ENCODE data around the gene PTRH1. TPM values are rescaled to one million over a fixed set of nuclear protein-coding genes. Genes with fewer than 3 reads are reported as not detected.

PTRH1 gene
- total and polyA plus RNA-seq, 10 of the 15 experiments (the other 5 are each of a cell fraction or from before 2014, with no cell fraction given), result 0.69 to 38.4 (median 10.2) TPM

DNA sequence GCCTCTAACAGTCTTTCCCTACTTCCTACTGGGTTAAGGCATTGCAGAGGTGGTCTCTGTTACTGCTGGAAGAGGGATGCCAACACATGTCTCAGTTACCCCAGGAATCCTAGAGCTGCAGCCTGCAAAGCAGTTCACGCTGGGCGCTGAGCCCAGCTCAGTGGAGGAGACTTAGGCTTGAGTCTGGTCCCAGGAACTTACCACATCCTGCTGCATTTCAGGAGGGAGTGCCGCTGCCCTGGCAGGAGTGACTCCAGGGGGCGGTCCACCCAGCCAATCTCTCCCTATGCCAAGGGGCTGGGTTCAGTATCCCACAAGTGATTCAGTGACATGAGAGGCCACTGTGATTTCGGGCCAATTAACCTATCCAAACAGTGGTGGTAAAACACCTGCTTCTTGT is 8.0 kb upstream of the PTRH1 start (continued):
- TF ChIP-seq SUPT20H (IDR thresholded peaks at IDR 0.05; ENCODE audit: borderline replicate concordance, control insufficient read depth, low read depth, low read length), result no peak
- no peak for TF ChIP-seq JUND (IDR thresholded peaks at IDR 0.05; ENCODE audit: low read depth, low read length)
- TF ChIP-seq, protein P1, sequence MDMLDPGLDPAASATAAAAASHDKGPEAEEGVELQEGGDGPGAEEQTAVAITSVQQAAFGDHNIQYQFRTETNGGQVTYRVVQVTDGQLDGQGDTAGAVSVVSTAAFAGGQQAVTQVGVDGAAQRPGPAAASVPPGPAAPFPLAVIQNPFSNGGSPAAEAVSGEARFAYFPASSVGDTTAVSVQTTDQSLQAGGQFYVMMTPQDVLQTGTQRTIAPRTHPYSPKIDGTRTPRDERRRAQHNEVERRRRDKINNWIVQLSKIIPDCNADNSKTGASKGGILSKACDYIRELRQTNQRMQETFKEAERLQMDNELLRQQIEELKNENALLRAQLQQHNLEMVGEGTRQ (IDR thresholded peaks at IDR 0.05; ENCODE audit: borderline replicate concordance, low read depth, low read length), result no peak
- TF ChIP-seq, protein P2, sequence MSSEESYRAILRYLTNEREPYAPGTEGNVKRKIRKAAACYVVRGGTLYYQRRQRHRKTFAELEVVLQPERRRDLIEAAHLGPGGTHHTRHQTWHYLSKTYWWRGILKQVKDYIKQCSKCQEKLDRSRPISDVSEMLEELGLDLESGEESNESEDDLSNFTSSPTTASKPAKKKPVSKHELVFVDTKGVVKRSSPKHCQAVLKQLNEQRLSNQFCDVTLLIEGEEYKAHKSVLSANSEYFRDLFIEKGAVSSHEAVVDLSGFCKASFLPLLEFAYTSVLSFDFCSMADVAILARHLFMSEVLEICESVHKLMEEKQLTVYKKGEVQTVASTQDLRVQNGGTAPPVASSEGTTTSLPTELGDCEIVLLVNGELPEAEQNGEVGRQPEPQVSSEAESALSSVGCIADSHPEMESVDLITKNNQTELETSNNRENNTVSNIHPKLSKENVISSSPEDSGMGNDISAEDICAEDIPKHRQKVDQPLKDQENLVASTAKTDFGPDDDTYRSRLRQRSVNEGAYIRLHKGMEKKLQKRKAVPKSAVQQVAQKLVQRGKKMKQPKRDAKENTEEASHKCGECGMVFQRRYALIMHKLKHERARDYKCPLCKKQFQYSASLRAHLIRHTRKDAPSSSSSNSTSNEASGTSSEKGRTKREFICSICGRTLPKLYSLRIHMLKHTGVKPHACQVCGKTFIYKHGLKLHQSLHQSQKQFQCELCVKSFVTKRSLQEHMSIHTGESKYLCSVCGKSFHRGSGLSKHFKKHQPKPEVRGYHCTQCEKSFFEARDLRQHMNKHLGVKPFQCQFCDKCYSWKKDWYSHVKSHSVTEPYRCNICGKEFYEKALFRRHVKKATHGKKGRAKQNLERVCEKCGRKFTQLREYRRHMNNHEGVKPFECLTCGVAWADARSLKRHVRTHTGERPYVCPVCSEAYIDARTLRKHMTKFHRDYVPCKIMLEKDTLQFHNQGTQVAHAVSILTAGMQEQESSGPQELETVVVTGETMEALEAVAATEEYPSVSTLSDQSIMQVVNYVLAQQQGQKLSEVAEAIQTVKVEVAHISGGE (CRISPR knock-in tag; IDR thresholded peaks at IDR 0.05), result no peak

DNA sequence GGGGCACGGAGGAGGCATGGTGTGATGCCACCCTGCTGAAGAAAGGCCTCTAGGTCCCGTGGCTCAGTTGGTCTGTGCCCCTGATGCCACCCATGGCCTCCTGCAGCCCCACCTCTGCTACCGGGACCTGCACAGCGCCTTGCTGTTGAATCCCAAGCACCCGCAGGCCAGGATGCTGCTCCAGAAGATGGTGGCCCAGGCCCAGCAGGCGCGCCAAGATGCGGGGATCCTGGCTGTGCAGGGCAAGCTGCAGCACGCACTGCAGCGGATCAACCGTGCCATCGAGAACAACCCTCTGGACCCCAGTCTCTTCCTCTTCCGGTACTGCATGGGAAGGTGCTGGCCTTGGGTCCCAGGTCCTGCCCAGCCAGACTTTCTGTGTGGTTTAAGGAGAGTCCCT is 7.5 kb upstream of the PTRH1 start:
- in situ Hi-C loops (cut with MboI), result no loop called here
- WGBS (ENCODE audit: insufficient coverage, insufficient replicate concordance, low lambda C conversion rate, missing lambda C conversion rate), result 66% methylated on average over 13 of the region's 13 CpGs
- FAIRE-seq (no peak), DNase-seq (ENCODE audit: low read depth, low spot score) (no peak), ATAC-seq (no peak)
- POLR2A ChIA-PET, result no interaction called here
- intact Hi-C loops (cut with micrococcal nuclease; ENCODE audit: unreplicated experiment), result no loop called here
- TF ChIP-seq POU2F2 (IDR thresholded peaks at IDR 0.05; ENCODE audit: borderline replicate concordance, low read depth, low read length) (no peak), NR2F1 (conservative IDR thresholded peaks at IDR 0.05) (no peak), SIN3A (IDR thresholded peaks at IDR 0.05; ENCODE audit: low read depth, low read length) (no peak), ESRRA (IDR thresholded peaks at IDR 0.05; ENCODE audit: low read length) (no peak)
- TF ChIP-seq, protein P3, sequence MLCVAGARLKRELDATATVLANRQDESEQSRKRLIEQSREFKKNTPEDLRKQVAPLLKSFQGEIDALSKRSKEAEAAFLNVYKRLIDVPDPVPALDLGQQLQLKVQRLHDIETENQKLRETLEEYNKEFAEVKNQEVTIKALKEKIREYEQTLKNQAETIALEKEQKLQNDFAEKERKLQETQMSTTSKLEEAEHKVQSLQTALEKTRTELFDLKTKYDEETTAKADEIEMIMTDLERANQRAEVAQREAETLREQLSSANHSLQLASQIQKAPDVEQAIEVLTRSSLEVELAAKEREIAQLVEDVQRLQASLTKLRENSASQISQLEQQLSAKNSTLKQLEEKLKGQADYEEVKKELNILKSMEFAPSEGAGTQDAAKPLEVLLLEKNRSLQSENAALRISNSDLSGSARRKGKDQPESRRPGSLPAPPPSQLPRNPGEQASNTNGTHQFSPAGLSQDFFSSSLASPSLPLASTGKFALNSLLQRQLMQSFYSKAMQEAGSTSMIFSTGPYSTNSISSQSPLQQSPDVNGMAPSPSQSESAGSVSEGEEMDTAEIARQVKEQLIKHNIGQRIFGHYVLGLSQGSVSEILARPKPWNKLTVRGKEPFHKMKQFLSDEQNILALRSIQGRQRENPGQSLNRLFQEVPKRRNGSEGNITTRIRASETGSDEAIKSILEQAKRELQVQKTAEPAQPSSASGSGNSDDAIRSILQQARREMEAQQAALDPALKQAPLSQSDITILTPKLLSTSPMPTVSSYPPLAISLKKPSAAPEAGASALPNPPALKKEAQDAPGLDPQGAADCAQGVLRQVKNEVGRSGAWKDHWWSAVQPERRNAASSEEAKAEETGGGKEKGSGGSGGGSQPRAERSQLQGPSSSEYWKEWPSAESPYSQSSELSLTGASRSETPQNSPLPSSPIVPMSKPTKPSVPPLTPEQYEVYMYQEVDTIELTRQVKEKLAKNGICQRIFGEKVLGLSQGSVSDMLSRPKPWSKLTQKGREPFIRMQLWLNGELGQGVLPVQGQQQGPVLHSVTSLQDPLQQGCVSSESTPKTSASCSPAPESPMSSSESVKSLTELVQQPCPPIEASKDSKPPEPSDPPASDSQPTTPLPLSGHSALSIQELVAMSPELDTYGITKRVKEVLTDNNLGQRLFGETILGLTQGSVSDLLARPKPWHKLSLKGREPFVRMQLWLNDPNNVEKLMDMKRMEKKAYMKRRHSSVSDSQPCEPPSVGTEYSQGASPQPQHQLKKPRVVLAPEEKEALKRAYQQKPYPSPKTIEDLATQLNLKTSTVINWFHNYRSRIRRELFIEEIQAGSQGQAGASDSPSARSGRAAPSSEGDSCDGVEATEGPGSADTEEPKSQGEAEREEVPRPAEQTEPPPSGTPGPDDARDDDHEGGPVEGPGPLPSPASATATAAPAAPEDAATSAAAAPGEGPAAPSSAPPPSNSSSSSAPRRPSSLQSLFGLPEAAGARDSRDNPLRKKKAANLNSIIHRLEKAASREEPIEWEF (IDR thresholded peaks at IDR 0.05; ENCODE audit: insufficient replicate concordance, low read depth, low read length), result no peak
- SMC1A ChIA-PET (ENCODE audit: uncharacterized antibody, unreplicated experiment), result no interaction called here
- Histone ChIP-seq H3K27me3 (replicated peaks in 1 of 2; ENCODE audit: control insufficient read depth in 2 of 2, insufficient read depth in 2 of 2, low read length in 1 of 2) (no peaks in the 10 kb centered on the region), H3K36me3 (ENCODE audit: control insufficient read depth in 2 of 2, insufficient read depth in 2 of 2, low read length in 1 of 2) (no peaks in the 10 kb centered on the region), H3K4me2 (ENCODE audit: control insufficient read depth, insufficient read depth) (no peak overlapping the region), H2AFZ (ENCODE audit: control insufficient read depth, low read depth, low read length) (no peak overlapping the region), H3K27ac (ENCODE audit: control insufficient read depth, insufficient read depth) (no peak overlapping the region), H3K9me3 (replicated peaks; ENCODE audit: control insufficient read depth, insufficient read depth, low read length) (no peaks in the 10 kb centered on the region), H3K4me3 (no peak overlapping the region), H4K20me1 (ENCODE audit: control insufficient read depth, insufficient read depth) (no peaks in the 10 kb centered on the region), H3K4me1 (ENCODE audit: control insufficient read depth, insufficient read depth, low read length) (no peaks in the 10 kb centered on the region), H3K9ac (ENCODE audit: control insufficient read depth, insufficient read depth, low read length) (no peak overlapping the region), H3K79me2 (ENCODE audit: control insufficient read depth, insufficient read depth, low read length) (no peaks in the 10 kb centered on the region)
- RAD21 ChIA-PET (ENCODE audit: unreplicated experiment), result no interaction called here
- CTCF ChIA-PET, result no interaction called here
- BruUV-seq (replicated peaks), result no TSS peak

All from GM12878 (cell line).